Heart left ventricle (tissue), 16 donors: ENCODE results near the gene KLHL29. TPM values are rescaled to one million over a fixed set of nuclear protein-coding genes. Genes with fewer than 3 reads are reported as not detected.

Experiments
- ATAC-seq, 4 donors: fragments of 200-7000 bp; cut with Tn5 transposase; one replicate each; pipeline ENCODE4 v1.9.1; 2020 to 2022; ENCODE audit warnings: moderate library complexity in 4 of 4, mild to moderate bottlenecking in 3 of 4, moderate number of reproducible peaks in 1 of 4
- DNase-seq, 5 donors: peaks; one replicate each; pipeline ENCODE4 v3.0.0-alpha.2; 2020
- H3K27ac ChIP-seq, 12 donors: fragments of 200-600 bp; sonication (generic) in 4 of 12; one replicate each; pipeline versions ENCODE4 v1.5.0 to v1.8.0; 2016 to 2022; ENCODE audit warnings: mild to moderate bottlenecking in 2 of 12
- H3K27me3 ChIP-seq, 9 donors: fragments of 200-600 bp; sonication (generic) in 2 of 9; one replicate each; pipeline versions ENCODE4 v1.5.1 to v1.8.0; 2016 to 2022; ENCODE audit warnings: mild to moderate bottlenecking in 3 of 9
- H3K36me3 ChIP-seq, 9 donors: fragments of 200-600 bp; sonication (generic) in 2 of 9; one replicate each; pipeline versions ENCODE4 v1.5.0 to v1.8.0; 2018 to 2022; ENCODE audit warnings: mild to moderate bottlenecking in 2 of 9
- H3K4me1 ChIP-seq, 12 donors: fragments of 200-600 bp; sonication (generic) in 4 of 12; one replicate each; pipeline versions ENCODE4 v1.5.0 to v1.8.0; 2016 to 2022; ENCODE audit warnings: mild to moderate bottlenecking in 3 of 12
- H3K4me3 ChIP-seq, 12 donors: fragments of 200-600 bp; sonication (generic) in 4 of 12; one replicate each; pipeline versions ENCODE4 v1.5.0 to v1.8.0; 2017 to 2022; ENCODE audit warnings: mild to moderate bottlenecking in 9 of 12, moderate library complexity in 4 of 12
- H3K9me3 ChIP-seq, 12 donors: fragments of 200-600 bp; sonication (generic) in 4 of 12; one replicate each; pipeline versions ENCODE4 v1.5.0 to v1.8.0; 2016 to 2022; ENCODE audit warnings: mild to moderate bottlenecking in 1 of 12
- POLR2A ChIP-seq, 2 donors: fragments of 450-650 bp; IDR thresholded peaks; one replicate each; pipeline ENCODE4 v1.6.1; 2017; ENCODE audit warnings: antibody characterized with exemption in 2 of 2, mild to moderate bottlenecking in 2 of 2, moderate library complexity in 2 of 2
- WGBS, 4 donors: extraction: QIAGEN DNeasy Blood & Tissue Kit in 2 of 4; methylation state at CpG; one replicate each; pipeline versions ENCODE4 v1.1.5 to v1.1.7; 2013 to 2018; 5-methylcytosine and 5-hydroxymethylcytosine counted together
- intact Hi-C, 10 donors: fragments of 100-400 bp; cut with DNase I; formaldehyde crosslinking; loops; one replicate each; pipeline versions ENCODE4 v1.11.1 to v1.14.2; 2022
- polyA plus RNA-seq, 2 donors: library from polyadenylated mRNA; stranded (reverse); fragments of 200-250 nt; gene quantifications; one replicate each; pipeline ENCODE4 v1.2.3, GENCODE V29; 2013
- total RNA-seq, 9 donors: library from RNA; depleted of rRNA in 2 of 9; stranded (reverse); fragments of >200 nt in 2 of 9; fragmentation: NEBNext Ultra II Directional in 3 of 9; extraction: Animal tissue kit (Norgen Biotek cat#: 25700) in 3 of 9; gene quantifications; one replicate each; pipeline versions ENCODE4 v1.1.0 to v1.2.4, GENCODE V29; 2016 to 2023
- TF ChIP-seq, protein P1 (sequence below), 12 donors: fragments of 200-600 bp; sonication (generic) in 4 of 12; IDR thresholded peaks; one replicate each; pipeline versions ENCODE4 v1.5.0 to v1.8.0; 2018 to 2022; ENCODE audit warnings: antibody characterized with exemption in 12 of 12, mild to moderate bottlenecking in 5 of 12
- donor health status: ischemic (EF 13 %, LVEDD 7.1; RV severe dilation, severe dysfunction).
- donor health status: healthy with polysubstance abuse.
- donor health status: DM: no; HTN: yes; CAD: no.
- donor health status: DM: no; HTN: no; CAD: no.
- donor health status: ischemic (EF 25% LVEDD 6.9; RV normal size, moderate dysfunction).
- donor health status: ischemic (EF 25% LVEDD 5.7; RV mildly dilated, moderate dysfunction).
- donor health status: healthy.
- donor health status: DM: yes; HTN: yes; CAD: no.
- donor health status: ischemic (EF 35%, LVEDD 5.7; RV mildly dilated, moderate dysfunction).
- donor health status: nonischemic (EF 11% LVEDD 7.7; RV severe dilation, severe dysfunction).
- donor health status: DM: yes; HTN: yes; CAD: no.
- donor health status: PGD.
- donor health status: ischemic (EF 29% LVEDD 5.4; RV normal size, mild dysfunction).
- donor health status: nonischemic (EF 23%, LVEDD 6.1; RV moderate dilation, normal function).

Gene KLHL29
- total and polyA plus RNA-seq, 11 donors: 0.74 to 2.7 (median 1.1) TPM

DNA sequence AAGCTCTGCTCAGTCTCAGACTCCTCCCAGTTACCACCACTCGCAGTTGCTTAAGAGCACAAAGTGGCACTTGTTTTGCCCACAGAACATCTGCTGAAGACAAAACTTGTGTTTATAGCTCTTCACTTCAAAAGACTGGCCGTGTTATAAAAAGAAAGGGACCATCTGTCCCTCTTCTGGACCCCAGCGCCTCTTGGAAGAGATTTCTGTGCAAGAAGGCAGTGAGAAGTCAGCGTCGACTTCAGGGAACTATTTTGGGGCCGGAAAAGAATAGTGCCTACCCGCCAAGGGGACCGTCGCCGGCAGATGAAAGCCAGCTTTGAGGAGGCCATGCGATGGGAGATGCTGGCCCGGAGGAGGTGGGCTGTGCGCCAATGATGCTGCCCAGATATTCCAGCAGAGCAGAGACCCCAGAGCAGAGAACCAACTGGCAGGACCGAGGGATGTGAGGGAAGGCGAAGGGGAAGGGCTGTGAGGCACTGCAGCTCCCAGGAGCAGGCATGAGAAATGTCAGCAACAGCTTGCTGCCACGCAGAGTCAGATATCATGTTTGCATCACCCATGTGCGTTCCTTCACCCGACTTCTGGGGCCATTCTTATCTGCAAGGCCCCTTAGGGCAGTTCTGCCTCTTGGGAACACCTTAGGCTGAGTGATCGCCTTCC, 271.1 kb downstream of the KLHL29 start:
- Histone ChIP-seq H3K27ac (peak overlapping the region in 1 of 12 donors; percentile 5), H3K9me3 (peaks cover 0 to 7% (median 0%) of the 10 kb centered on the region in 12 donors), H3K36me3 (no peaks in the 10 kb centered on the region), H3K4me3 (no peak overlapping the region), H3K4me1 (peaks cover 0 to 9% (median 0%) of the 10 kb centered on the region in 12 donors), H3K27me3 (no peaks in the 10 kb centered on the region)
- DNase-seq (peak in 1 of 5 donors; percentile 31), ATAC-seq (peak in 2 of 4 donors; percentile 24 to 26)
- TF ChIP-seq, protein P1, sequence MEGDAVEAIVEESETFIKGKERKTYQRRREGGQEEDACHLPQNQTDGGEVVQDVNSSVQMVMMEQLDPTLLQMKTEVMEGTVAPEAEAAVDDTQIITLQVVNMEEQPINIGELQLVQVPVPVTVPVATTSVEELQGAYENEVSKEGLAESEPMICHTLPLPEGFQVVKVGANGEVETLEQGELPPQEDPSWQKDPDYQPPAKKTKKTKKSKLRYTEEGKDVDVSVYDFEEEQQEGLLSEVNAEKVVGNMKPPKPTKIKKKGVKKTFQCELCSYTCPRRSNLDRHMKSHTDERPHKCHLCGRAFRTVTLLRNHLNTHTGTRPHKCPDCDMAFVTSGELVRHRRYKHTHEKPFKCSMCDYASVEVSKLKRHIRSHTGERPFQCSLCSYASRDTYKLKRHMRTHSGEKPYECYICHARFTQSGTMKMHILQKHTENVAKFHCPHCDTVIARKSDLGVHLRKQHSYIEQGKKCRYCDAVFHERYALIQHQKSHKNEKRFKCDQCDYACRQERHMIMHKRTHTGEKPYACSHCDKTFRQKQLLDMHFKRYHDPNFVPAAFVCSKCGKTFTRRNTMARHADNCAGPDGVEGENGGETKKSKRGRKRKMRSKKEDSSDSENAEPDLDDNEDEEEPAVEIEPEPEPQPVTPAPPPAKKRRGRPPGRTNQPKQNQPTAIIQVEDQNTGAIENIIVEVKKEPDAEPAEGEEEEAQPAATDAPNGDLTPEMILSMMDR (IDR thresholded peaks at IDR 0.05): no peak
- no peak for TF ChIP-seq POLR2A (IDR thresholded peaks at IDR 0.05)
- intact Hi-C loops: no loop called here
- 54 to 66% (median 58%) methylated on average over 19 of the region's 19 CpGs for WGBS, 4 donors

DNA sequence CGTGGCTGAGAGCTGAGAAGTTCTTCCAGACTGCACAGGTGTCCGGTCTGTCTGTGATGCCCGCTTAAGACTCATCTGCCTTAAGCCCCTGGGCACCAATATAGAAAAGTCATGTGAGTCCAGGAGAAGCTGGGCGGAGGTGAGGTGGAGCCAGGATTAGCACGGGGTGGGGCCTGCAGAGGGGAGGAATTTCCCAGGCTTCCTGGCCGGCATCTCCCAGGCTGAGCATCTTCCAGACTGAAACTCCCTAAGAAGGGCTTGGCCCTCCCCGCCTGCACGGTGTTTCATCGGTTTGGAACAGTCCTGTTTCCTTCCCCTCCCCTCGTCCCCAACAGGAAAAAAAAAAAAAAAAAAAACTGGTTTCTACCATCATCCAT, 271.6 kb downstream of the KLHL29 start:
- Histone ChIP-seq H3K36me3 (no peaks in the 10 kb centered on the region), H3K9me3 (peaks cover 0 to 2% (median 0%) of the 10 kb centered on the region in 12 donors), H3K27me3 (no peaks in the 10 kb centered on the region), H3K27ac (no peak overlapping the region), H3K4me3 (no peak overlapping the region), H3K4me1 (peaks cover 0 to 9% (median 0%) of the 10 kb centered on the region in 12 donors)
- 16 to 27% (median 23%) methylated on average over 10 of the region's 10 CpGs for WGBS, 4 donors
- ATAC-seq (peak in 3 of 4 donors; percentile 18 to 69 (median 37)), DNase-seq (peak in 1 of 5 donors; percentile 53)
- TF ChIP-seq, protein P1 (IDR thresholded peaks at IDR 0.05): no peak
- no peak for TF ChIP-seq POLR2A (IDR thresholded peaks at IDR 0.05)
- intact Hi-C loops: no loop called here

- intact Hi-C loops: no loop called here
- no peak overlapping the region for H3K27ac ChIP-seq
- H3K36me3 ChIP-seq: no peaks in the 10 kb centered on the region
- H3K4me3 ChIP-seq: no peak overlapping the region
- H3K27me3 ChIP-seq: no peaks in the 10 kb centered on the region
- no peaks in the 10 kb centered on the region for H3K9me3 ChIP-seq
- H3K4me1 ChIP-seq: peaks cover 0 to 9% (median 0%) of the 10 kb centered on the region in 12 donors
- DNase-seq (no peak), ATAC-seq (no peak)
- TF ChIP-seq, protein P1 (IDR thresholded peaks at IDR 0.05): no peak
- TF ChIP-seq POLR2A (IDR thresholded peaks at IDR 0.05): no peak
- WGBS, 4 donors: 72 to 80% (median 73%) methylated on average over 1 of the region's 1 CpG
Observed at GRCh38 chr2:23657371-23657770, 272.4 kb downstream of the KLHL29 start.

GRCh38 chr2:23657934-23658333, 273.0 kb downstream of the KLHL29 start:
- Histone ChIP-seq H3K4me3 (no peak overlapping the region), H3K9me3 (no peaks in the 10 kb centered on the region), H3K4me1 (peaks cover 0 to 12% (median 0%) of the 10 kb centered on the region in 12 donors), H3K27me3 (no peaks in the 10 kb centered on the region), H3K36me3 (no peaks in the 10 kb centered on the region), H3K27ac (peak overlapping the region in 2 of 12 donors; percentile 20 to 26)
- WGBS, 4 donors: 94 to 96% (median 96%) methylated on average over 7 of the region's 7 CpGs
- intact Hi-C loops: no loop called here
- ATAC-seq (no peak), DNase-seq (no peak)
- no peak for TF ChIP-seq POLR2A (IDR thresholded peaks at IDR 0.05)
- TF ChIP-seq, protein P1 (IDR thresholded peaks at IDR 0.05): no peak
